Neural cell (in vitro differentiated cells): ENCODE data around the gene TICAM2. TPM values are rescaled to one million over a fixed set of nuclear protein-coding genes. Genes with fewer than 3 reads are reported as not detected.

Experiments used
- H2AFZ ChIP-seq: fragments of 200-600, 300-800 bp; sonication (generic), shearing (Covaris generic); 2 replicates; pipeline ENCODE4 v1.6.0; 2014; ENCODE audit warnings: low read depth, mild to moderate bottlenecking, antibody characterized with exemption, low read length, moderate library complexity
- H3F3A ChIP-seq: fragments of 200-600 bp; shearing (Covaris generic); 2 replicates; pipeline ENCODE4 v1.6.1; 2016; ENCODE audit warnings: mild to moderate bottlenecking, moderate library complexity, mixed read lengths, antibody characterized with exemption, low read length; ENCODE audit not compliant: insufficient read depth, poor library complexity, severe bottlenecking
- H3K27ac ChIP-seq: fragments of 200-600, 300-800 bp; sonication (generic), shearing (Covaris generic); 2 replicates; pipeline ENCODE4 v1.5.1; 2014; ENCODE audit warnings: mild to moderate bottlenecking, low read length, moderate library complexity
- H3K27me3 ChIP-seq: fragments of 300-800, 200-600 bp; sonication (generic), shearing (Covaris generic); 2 replicates; pipeline ENCODE4 v1.6.0; 2014; ENCODE audit warnings: mild to moderate bottlenecking, low read depth, low read length, moderate library complexity; ENCODE audit not compliant: insufficient read depth
- H3K36me3 ChIP-seq: fragments of 300-800, 200-600 bp; sonication (generic), shearing (Covaris generic); 2 replicates; pipeline ENCODE4 v1.5.1; 2014; ENCODE audit warnings: mild to moderate bottlenecking, antibody characterized with exemption, low read length, moderate library complexity; ENCODE audit not compliant: insufficient read depth
- H3K4me2 ChIP-seq: fragments of 300-800, 200-600 bp; sonication (generic), shearing (Covaris generic); 2 replicates; pipeline ENCODE4 v1.6.0; 2014; ENCODE audit warnings: mild to moderate bottlenecking, low read length
- H3K4me3 ChIP-seq: fragments of 300-800, 200-600 bp; sonication (generic), shearing (Covaris generic); 2 replicates; pipeline ENCODE4 v1.5.1; 2014; ENCODE audit warnings: mild to moderate bottlenecking, low read length, moderate library complexity
- H3K79me2 ChIP-seq: fragments of 200-600 bp; shearing (Covaris generic); replicated peaks from 2 replicates; pipeline ENCODE4 v1.6.0; 2014; ENCODE audit warnings: mild to moderate bottlenecking, low read length, moderate library complexity; ENCODE audit not compliant: insufficient read depth
- H3K9ac ChIP-seq: fragments of 300-800, 200-600 bp; sonication (generic), shearing (Covaris generic); 2 replicates; pipeline ENCODE4 v1.6.1; 2016; ENCODE audit warnings: mild to moderate bottlenecking, low read length, mixed read lengths
- H3K9me2 ChIP-seq: fragments of 200-600 bp; shearing (Covaris generic); 2 replicates; pipeline ENCODE4 v1.6.1; 2016; ENCODE audit warnings: mild to moderate bottlenecking, low read length, mixed read lengths; ENCODE audit not compliant: insufficient read depth
- H3K9me3 ChIP-seq: fragments of 200-600, 300-800 bp; sonication (generic), shearing (Covaris generic); 2 replicates; pipeline ENCODE4 v1.6.1; 2016; ENCODE audit warnings: mild to moderate bottlenecking, mixed run types, low read length, moderate library complexity, mixed read lengths
- H4K20me1 ChIP-seq: fragments of 200-600 bp; shearing (Covaris generic); 2 replicates; pipeline ENCODE4 v1.6.1; 2016; ENCODE audit warnings: mild to moderate bottlenecking, mixed run types; ENCODE audit not compliant: insufficient read depth
- EP300 ChIP-seq: fragments of 450-650 bp; conservative IDR thresholded peaks from 2 replicates; pipeline ENCODE4 v1.6.1; 2014; ENCODE audit warnings: antibody characterized with exemption, mild to moderate bottlenecking, moderate library complexity; ENCODE audit not compliant: poor library complexity, severe bottlenecking
- EZH2 ChIP-seq: fragments of 200-600, 300-800 bp; shearing (Covaris generic), sonication (generic); IDR thresholded peaks from 2 replicates; pipeline ENCODE4 v1.6.1; 2014; ENCODE audit warnings: antibody characterized with exemption, low read length, borderline replicate concordance, mild to moderate bottlenecking; ENCODE audit not compliant: insufficient read depth, poor library complexity, severe bottlenecking
- MXI1 ChIP-seq: fragments of 450-650 bp; conservative IDR thresholded peaks from 2 replicates; pipeline ENCODE4 v1.6.1; 2014; ENCODE audit warnings: antibody characterized with exemption, mild to moderate bottlenecking; ENCODE audit not compliant: poor library complexity, severe bottlenecking
- POLR2AphosphoS5 ChIP-seq: IDR thresholded peaks from 2 replicates; pipeline ENCODE4 v1.6.1; 2012
- RAD21 ChIP-seq: fragments of 450-650 bp; conservative IDR thresholded peaks from 2 replicates; pipeline ENCODE4 v1.6.1; 2014; ENCODE audit warnings: antibody characterized with exemption, mild to moderate bottlenecking, moderate library complexity
- SMC3 ChIP-seq: fragments of 450-650 bp; conservative IDR thresholded peaks from 2 replicates; pipeline ENCODE4 v1.6.1; 2014; ENCODE audit warnings: antibody characterized with exemption, mild to moderate bottlenecking, moderate library complexity; ENCODE audit not compliant: poor library complexity
- TAF1 ChIP-seq: IDR thresholded peaks from 2 replicates; pipeline ENCODE4 v1.6.1; 2012; ENCODE audit warnings: low read depth
- polyA plus RNA-seq: library from polyadenylated mRNA; depleted of rRNA; stranded (reverse); fragments of >200 nt; gene quantifications from 2 replicates; pipeline ENCODE4 v1.2.3, GENCODE V29; 2014
- TF ChIP-seq, protein P1 (sequence below): IDR thresholded peaks from 2 replicates; pipeline ENCODE4 v1.6.1; 2012; ENCODE audit warnings: borderline replicate concordance
- TF ChIP-seq, protein P2 (sequence below): fragments of 450-650 bp; IDR thresholded peaks from 2 replicates; pipeline ENCODE4 v1.5.1; 2014; ENCODE audit warnings: antibody characterized with exemption, mild to moderate bottlenecking, moderate library complexity; ENCODE audit not compliant: poor library complexity, severe bottlenecking

TICAM2 gene
- polyA plus RNA-seq, 1 donor from 2014 or later: not detected

DNA sequence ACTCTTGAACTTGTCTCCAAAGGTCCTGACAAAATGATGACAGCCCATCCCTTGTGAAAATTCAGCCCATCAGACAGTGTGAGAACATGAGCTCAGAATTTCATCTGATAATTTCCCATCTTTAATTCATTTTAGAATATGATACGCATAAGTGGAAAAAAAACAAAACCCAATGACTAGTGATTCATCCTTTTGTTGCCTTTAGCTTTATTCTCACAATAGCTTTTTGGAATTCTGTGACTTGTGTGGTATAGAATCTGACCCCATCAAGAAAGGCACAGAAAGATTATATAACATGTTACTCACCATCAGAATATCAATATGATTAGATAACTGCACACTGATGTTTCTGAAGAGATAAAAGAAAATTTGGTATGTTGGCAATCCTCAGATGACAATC, 39.7 kb upstream of the TICAM2 start:
- no peaks in the 10 kb centered on the region for H4K20me1 ChIP-seq
- H3K36me3 ChIP-seq: no peaks in the 10 kb centered on the region
- TF ChIP-seq, protein P1, sequence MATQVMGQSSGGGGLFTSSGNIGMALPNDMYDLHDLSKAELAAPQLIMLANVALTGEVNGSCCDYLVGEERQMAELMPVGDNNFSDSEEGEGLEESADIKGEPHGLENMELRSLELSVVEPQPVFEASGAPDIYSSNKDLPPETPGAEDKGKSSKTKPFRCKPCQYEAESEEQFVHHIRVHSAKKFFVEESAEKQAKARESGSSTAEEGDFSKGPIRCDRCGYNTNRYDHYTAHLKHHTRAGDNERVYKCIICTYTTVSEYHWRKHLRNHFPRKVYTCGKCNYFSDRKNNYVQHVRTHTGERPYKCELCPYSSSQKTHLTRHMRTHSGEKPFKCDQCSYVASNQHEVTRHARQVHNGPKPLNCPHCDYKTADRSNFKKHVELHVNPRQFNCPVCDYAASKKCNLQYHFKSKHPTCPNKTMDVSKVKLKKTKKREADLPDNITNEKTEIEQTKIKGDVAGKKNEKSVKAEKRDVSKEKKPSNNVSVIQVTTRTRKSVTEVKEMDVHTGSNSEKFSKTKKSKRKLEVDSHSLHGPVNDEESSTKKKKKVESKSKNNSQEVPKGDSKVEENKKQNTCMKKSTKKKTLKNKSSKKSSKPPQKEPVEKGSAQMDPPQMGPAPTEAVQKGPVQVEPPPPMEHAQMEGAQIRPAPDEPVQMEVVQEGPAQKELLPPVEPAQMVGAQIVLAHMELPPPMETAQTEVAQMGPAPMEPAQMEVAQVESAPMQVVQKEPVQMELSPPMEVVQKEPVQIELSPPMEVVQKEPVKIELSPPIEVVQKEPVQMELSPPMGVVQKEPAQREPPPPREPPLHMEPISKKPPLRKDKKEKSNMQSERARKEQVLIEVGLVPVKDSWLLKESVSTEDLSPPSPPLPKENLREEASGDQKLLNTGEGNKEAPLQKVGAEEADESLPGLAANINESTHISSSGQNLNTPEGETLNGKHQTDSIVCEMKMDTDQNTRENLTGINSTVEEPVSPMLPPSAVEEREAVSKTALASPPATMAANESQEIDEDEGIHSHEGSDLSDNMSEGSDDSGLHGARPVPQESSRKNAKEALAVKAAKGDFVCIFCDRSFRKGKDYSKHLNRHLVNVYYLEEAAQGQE: no peak
- TF ChIP-seq TAF1 (no peak), EP300 (no peak), POLR2AphosphoS5 (no peak), RAD21 (no peak)
- TF ChIP-seq, protein P2, sequence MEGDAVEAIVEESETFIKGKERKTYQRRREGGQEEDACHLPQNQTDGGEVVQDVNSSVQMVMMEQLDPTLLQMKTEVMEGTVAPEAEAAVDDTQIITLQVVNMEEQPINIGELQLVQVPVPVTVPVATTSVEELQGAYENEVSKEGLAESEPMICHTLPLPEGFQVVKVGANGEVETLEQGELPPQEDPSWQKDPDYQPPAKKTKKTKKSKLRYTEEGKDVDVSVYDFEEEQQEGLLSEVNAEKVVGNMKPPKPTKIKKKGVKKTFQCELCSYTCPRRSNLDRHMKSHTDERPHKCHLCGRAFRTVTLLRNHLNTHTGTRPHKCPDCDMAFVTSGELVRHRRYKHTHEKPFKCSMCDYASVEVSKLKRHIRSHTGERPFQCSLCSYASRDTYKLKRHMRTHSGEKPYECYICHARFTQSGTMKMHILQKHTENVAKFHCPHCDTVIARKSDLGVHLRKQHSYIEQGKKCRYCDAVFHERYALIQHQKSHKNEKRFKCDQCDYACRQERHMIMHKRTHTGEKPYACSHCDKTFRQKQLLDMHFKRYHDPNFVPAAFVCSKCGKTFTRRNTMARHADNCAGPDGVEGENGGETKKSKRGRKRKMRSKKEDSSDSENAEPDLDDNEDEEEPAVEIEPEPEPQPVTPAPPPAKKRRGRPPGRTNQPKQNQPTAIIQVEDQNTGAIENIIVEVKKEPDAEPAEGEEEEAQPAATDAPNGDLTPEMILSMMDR: no peak
- no peaks in the 10 kb centered on the region for H3F3A ChIP-seq
- no peaks in the 10 kb centered on the region for H3K27me3 ChIP-seq
- H3K4me3 ChIP-seq: no peak overlapping the region
- no peaks in the 10 kb centered on the region for H3K9me2 ChIP-seq
- no peak overlapping the region for H3K9ac ChIP-seq
- H3K27ac ChIP-seq: no peak overlapping the region
- H2AFZ ChIP-seq: no peak overlapping the region
- no peaks in the 10 kb centered on the region for H3K79me2 ChIP-seq
- no peaks in the 10 kb centered on the region for H3K9me3 ChIP-seq
- no peak overlapping the region for H3K4me2 ChIP-seq

DNA sequence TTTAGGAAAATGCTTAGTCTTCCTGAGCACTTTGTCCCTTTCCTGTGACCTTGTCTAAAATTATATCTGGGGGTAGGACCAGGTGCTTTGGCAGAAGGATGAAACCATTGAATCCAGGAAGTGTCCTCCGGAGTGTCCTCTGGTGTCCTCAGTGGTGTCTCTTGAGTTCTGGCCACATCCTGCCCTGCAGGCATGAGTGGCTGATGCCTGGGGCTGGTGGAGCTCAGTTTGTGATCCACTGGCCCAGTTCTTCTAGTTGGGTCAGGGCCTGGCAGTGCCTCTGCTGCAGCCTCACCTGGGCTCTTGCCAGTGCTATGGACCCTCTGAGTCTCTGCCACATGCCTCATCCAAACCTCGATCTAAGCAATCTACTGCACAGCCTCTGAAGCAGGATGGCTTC, 38.0 kb upstream of the TICAM2 start:
- no peaks in the 10 kb centered on the region for H3K36me3 ChIP-seq
- no peaks in the 10 kb centered on the region for H3F3A ChIP-seq
- no peak overlapping the region for H3K27ac ChIP-seq
- no peaks in the 10 kb centered on the region for H3K9me3 ChIP-seq
- no peaks in the 10 kb centered on the region for H4K20me1 ChIP-seq
- H3K9me2 ChIP-seq: no peaks in the 10 kb centered on the region
- H3K9ac ChIP-seq: no peak overlapping the region
- TF ChIP-seq SMC3 (no peak), EZH2 (no peak), MXI1 (no peak), TAF1 (no peak), POLR2AphosphoS5 (no peak), EP300 (no peak), RAD21 (no peak)
- TF ChIP-seq, protein P2: no peak
- TF ChIP-seq, protein P1: no peak
- no peaks in the 10 kb centered on the region for H3K79me2 ChIP-seq
- no peaks in the 10 kb centered on the region for H3K27me3 ChIP-seq
- H2AFZ ChIP-seq: no peak overlapping the region
- no peak overlapping the region for H3K4me2 ChIP-seq
- no peak overlapping the region for H3K4me3 ChIP-seq
